ENCODE data around the gene TMEM92.

TMEM92 gene

GRCh38 chr17:50325906-50326305 lies 51.6 kb downstream of the TMEM92 start:
- no peak overlapping the region for H3K4me3 ChIP-seq (ENCODE audit: low read depth, low read length)
- no peak for DNase-seq (ENCODE audit: low read depth)
- no peak for TF ChIP-seq CTCF (IDR thresholded peaks at IDR 0.05; ENCODE audit: control insufficient read depth, extremely low read depth, insufficient read depth)

GRCh38 chr17:50326831-50327364 lies 52.6 kb downstream of the TMEM92 start:
- no peak for TF ChIP-seq CTCF (IDR thresholded peaks at IDR 0.05; ENCODE audit: control insufficient read depth, extremely low read depth, insufficient read depth)
- DNase-seq (ENCODE audit: low read depth): no peak
- no peak overlapping the region for H3K4me3 ChIP-seq (ENCODE audit: low read depth, low read length)

GRCh38 chr17:50328363-50329325 lies 54.4 kb downstream of the TMEM92 start:
- no peak for DNase-seq (ENCODE audit: low read depth)
- TF ChIP-seq CTCF (IDR thresholded peaks at IDR 0.05; ENCODE audit: control insufficient read depth, extremely low read depth, insufficient read depth): no peak
- no peak overlapping the region for H3K4me3 ChIP-seq (ENCODE audit: low read depth, low read length)

- TF ChIP-seq CTCF (IDR thresholded peaks at IDR 0.05; ENCODE audit: control insufficient read depth, extremely low read depth, insufficient read depth): no peak
- no peak for DNase-seq (ENCODE audit: low read depth)
- H3K4me3 ChIP-seq (ENCODE audit: low read depth, low read length): no peak overlapping the region
These were observed 55.5 kb downstream of the TMEM92 start for GRCh38 chr17:50329716-50330115.

GRCh38 chr17:50330151-50330775 lies 56.0 kb downstream of the TMEM92 start:
- H3K4me3 ChIP-seq (ENCODE audit: low read depth, low read length): no peak overlapping the region
- no peak for TF ChIP-seq CTCF (IDR thresholded peaks at IDR 0.05; ENCODE audit: control insufficient read depth, extremely low read depth, insufficient read depth)
- DNase-seq (ENCODE audit: low read depth): no peak
